ENCODE results near the gene CCDC68.

DNA sequence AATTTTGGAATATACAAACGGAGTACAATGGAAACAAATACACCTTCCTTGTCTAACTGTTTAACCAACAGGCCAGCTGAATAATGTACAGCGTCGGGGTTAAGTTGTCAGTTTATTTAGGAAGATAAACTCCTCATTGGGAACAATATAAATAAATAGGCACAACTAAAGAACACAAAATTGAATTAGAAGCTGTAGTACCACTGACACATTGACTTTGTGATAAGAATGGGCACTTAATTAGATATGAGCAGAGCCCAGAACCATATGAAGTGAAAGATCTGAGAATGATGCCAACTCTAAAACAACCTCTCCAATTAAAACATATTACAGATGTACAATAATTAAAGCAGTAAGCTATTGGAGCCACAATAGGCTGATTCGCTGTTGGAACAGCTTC, 44.4 kb downstream of the CCDC68 start:
- TF ChIP-seq, protein P1, sequence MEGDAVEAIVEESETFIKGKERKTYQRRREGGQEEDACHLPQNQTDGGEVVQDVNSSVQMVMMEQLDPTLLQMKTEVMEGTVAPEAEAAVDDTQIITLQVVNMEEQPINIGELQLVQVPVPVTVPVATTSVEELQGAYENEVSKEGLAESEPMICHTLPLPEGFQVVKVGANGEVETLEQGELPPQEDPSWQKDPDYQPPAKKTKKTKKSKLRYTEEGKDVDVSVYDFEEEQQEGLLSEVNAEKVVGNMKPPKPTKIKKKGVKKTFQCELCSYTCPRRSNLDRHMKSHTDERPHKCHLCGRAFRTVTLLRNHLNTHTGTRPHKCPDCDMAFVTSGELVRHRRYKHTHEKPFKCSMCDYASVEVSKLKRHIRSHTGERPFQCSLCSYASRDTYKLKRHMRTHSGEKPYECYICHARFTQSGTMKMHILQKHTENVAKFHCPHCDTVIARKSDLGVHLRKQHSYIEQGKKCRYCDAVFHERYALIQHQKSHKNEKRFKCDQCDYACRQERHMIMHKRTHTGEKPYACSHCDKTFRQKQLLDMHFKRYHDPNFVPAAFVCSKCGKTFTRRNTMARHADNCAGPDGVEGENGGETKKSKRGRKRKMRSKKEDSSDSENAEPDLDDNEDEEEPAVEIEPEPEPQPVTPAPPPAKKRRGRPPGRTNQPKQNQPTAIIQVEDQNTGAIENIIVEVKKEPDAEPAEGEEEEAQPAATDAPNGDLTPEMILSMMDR (CRISPR knock-in tag; IDR thresholded peaks at IDR 0.05) = no peak
- no peak for TF ChIP-seq ZNF564 (CRISPR knock-in tag; IDR thresholded peaks at IDR 0.05)
- TF ChIP-seq, protein P2, sequence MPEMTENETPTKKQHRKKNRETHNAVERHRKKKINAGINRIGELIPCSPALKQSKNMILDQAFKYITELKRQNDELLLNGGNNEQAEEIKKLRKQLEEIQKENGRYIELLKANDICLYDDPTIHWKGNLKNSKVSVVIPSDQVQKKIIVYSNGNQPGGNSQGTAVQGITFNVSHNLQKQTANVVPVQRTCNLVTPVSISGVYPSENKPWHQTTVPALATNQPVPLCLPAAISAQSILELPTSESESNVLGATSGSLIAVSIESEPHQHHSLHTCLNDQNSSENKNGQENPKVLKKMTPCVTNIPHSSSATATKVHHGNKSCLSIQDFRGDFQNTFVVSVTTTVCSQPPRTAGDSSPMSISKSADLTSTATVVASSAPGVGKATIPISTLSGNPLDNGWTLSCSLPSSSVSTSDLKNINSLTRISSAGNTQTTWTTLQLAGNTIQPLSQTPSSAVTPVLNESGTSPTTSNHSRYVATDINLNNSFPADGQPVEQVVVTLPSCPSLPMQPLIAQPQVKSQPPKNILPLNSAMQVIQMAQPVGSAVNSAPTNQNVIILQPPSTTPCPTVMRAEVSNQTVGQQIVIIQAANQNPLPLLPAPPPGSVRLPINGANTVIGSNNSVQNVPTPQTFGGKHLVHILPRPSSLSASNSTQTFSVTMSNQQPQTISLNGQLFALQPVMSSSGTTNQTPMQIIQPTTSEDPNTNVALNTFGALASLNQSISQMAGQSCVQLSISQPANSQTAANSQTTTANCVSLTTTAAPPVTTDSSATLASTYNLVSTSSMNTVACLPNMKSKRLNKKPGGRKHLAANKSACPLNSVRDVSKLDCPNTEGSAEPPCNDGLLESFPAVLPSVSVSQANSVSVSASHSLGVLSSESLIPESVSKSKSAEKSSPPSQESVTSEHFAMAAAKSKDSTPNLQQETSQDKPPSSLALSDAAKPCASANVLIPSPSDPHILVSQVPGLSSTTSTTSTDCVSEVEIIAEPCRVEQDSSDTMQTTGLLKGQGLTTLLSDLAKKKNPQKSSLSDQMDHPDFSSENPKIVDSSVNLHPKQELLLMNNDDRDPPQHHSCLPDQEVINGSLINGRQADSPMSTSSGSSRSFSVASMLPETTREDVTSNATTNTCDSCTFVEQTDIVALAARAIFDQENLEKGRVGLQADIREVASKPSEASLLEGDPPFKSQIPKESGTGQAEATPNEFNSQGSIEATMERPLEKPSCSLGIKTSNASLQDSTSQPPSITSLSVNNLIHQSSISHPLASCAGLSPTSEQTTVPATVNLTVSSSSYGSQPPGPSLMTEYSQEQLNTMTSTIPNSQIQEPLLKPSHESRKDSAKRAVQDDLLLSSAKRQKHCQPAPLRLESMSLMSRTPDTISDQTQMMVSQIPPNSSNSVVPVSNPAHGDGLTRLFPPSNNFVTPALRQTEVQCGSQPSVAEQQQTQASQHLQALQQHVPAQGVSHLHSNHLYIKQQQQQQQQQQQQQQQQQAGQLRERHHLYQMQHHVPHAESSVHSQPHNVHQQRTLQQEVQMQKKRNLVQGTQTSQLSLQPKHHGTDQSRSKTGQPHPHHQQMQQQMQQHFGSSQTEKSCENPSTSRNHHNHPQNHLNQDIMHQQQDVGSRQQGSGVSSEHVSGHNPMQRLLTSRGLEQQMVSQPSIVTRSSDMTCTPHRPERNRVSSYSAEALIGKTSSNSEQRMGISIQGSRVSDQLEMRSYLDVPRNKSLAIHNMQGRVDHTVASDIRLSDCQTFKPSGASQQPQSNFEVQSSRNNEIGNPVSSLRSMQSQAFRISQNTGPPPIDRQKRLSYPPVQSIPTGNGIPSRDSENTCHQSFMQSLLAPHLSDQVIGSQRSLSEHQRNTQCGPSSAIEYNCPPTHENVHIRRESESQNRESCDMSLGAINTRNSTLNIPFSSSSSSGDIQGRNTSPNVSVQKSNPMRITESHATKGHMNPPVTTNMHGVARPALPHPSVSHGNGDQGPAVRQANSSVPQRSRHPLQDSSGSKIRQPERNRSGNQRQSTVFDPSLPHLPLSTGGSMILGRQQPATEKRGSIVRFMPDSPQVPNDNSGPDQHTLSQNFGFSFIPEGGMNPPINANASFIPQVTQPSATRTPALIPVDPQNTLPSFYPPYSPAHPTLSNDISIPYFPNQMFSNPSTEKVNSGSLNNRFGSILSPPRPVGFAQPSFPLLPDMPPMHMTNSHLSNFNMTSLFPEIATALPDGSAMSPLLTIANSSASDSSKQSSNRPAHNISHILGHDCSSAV (CRISPR knock-in tag; IDR thresholded peaks at IDR 0.05; ENCODE audit: borderline replicate concordance) = no peak
- no peak for TF ChIP-seq HOXA7 (CRISPR knock-in tag; IDR thresholded peaks at IDR 0.05)

All from HepG2 (cell line).